GM19239 (cell line): Measurements from ENCODE around the gene DLL4.
"Not testable (repeated sequence)": the region's sequence is repeated elsewhere in the genome, so short reads cannot be mapped to it uniquely, and the experiment has no call there.

Experiments
- DNase-seq: peaks from one replicate; pipeline ENCODE4 v3.0.0; 2011; ENCODE audit warnings: low spot score; ENCODE audit not compliant: insufficient read length
- FAIRE-seq: peaks from 2 replicates; lab custom pipeline; 2011; peaks lifted over from hg19 to GRCh38; lab: Jason Lieb, UNC

DLL4 gene

GRCh38 chr15:40956541-40956982 is 27.4 kb downstream of the DLL4 start:
- DNase-seq (no peak), FAIRE-seq (no peak)

GRCh38 chr15:40957041-40957555 is 28.0 kb downstream of the DLL4 start:
- no peak for FAIRE-seq
- DNase-seq = no peak

- FAIRE-seq (no peak), DNase-seq (no peak)
Measured at GRCh38 chr15:40957581-40958051, 28.5 kb downstream of the DLL4 start.

GRCh38 chr15:40958146-40958545 is 29.0 kb downstream of the DLL4 start:
- DNase-seq (no peak), FAIRE-seq (no peak)

GRCh38 chr15:40958723-40959122 is 29.6 kb downstream of the DLL4 start:
- DNase-seq (no peak), FAIRE-seq (no peak)

- DNase-seq (no peak), FAIRE-seq (no peak)
Measured at GRCh38 chr15:40959331-40960141, 30.4 kb downstream of the DLL4 start.

- no peak for FAIRE-seq
- DNase-seq = no peak
Measured at GRCh38 chr15:40960151-40960885, 31.2 kb downstream of the DLL4 start.

- FAIRE-seq (no peak), DNase-seq (no peak)
Measured at GRCh38 chr15:40960925-40961324, 31.8 kb downstream of the DLL4 start.

- FAIRE-seq, DNase-seq: not testable (repeated sequence)
Measured at GRCh38 chr15:40961740-40962139, 32.6 kb downstream of the DLL4 start.

- not testable (repeated sequence) for FAIRE-seq, DNase-seq
Measured at GRCh38 chr15:40962317-40962716, 33.2 kb downstream of the DLL4 start.

GRCh38 chr15:40963201-40963600 is 34.1 kb downstream of the DLL4 start:
- FAIRE-seq = no peak
- DNase-seq = no peak

- no peak for DNase-seq
- FAIRE-seq = no peak
Measured at GRCh38 chr15:40964006-40964405, 34.9 kb downstream of the DLL4 start.

- no peak for FAIRE-seq
- DNase-seq = no peak
Measured at GRCh38 chr15:40964634-40965033, 35.5 kb downstream of the DLL4 start.

- DNase-seq (no peak), FAIRE-seq (no peak)
Measured at GRCh38 chr15:40968290-40969085, 39.3 kb downstream of the DLL4 start.

GRCh38 chr15:40969363-40969762 is 40.2 kb downstream of the DLL4 start:
- FAIRE-seq = no peak
- no peak for DNase-seq

GRCh38 chr15:40974879-40975278 is 45.7 kb downstream of the DLL4 start:
- DNase-seq = no peak
- no peak for FAIRE-seq

GRCh38 chr15:40976819-40977218 is 47.7 kb downstream of the DLL4 start:
- DNase-seq (no peak), FAIRE-seq (no peak)

- FAIRE-seq = no peak
Measured at GRCh38 chr15:40978141-40978540, 49.0 kb downstream of the DLL4 start.

GRCh38 chr15:40978562-40978961 is 49.4 kb downstream of the DLL4 start:
- no peak for DNase-seq
- FAIRE-seq = no peak

More at GRCh38 chr15:40978141-40978540, 49.0 kb downstream of the DLL4 start:
- DNase-seq = no peak

- DNase-seq = no peak
- no peak for FAIRE-seq
Measured at GRCh38 chr15:40981186-40981585, 52.0 kb downstream of the DLL4 start.
